Measurements from ENCODE around the gene SHMT1.

DNA sequence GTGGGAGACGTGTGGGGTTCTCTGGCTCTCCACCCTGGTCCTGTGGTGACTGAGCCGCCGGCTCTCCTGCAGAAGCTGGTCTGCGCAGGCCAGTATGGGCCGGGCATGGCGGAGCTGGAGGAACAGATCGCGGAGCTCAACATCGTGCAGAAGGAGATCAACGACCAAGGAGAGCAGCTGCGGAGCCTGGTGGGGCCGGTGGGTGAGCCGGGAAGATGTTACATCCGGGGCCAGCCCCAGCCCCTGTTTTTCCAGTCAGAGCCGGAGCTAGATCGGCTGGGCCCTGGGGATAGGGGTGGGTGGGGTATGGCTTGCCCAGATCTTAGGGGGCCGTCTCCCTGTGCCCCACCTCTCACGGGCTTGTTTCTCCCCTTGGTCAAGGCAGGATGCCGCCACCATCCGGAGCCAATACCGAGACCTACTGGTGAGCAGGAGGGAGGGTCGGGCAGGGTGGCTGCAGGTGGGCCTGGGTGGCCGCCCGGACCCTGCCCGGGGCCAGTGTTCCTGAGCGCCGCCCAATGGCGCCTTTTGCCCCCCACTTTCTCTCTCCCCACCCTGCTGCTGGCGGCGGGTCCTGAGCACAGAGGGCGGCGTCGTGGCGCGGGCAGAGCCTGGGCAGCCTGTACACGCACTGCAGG, 19.2 kb upstream of the SHMT1 start:
- TF ChIP-seq POLR2AphosphoS5 (IDR thresholded peaks at IDR 0.05; ENCODE audit: low read depth, low read length): no peak
- no peak for TF ChIP-seq POLR2A (IDR thresholded peaks at IDR 0.05; ENCODE audit: low read depth, low read length)
- no peak for TF ChIP-seq TAF1 (IDR thresholded peaks at IDR 0.05; ENCODE audit: borderline replicate concordance, low read depth, low read length)

Data from GM12892 (cell line).